OCI-LY7 (cell line): ENCODE results near the gene BMP5. TPM values are rescaled to one million over a fixed set of nuclear protein-coding genes. Genes with fewer than 3 reads are reported as not detected.
"Not testable (repeated sequence)": the region's sequence is repeated elsewhere in the genome, so short reads cannot be mapped to it uniquely, and the experiment has no call there.

Experiments
- BruUV-seq: library from RNA; stranded (reverse); fragments of 400-500 nt; replicated peaks from 2 replicates; lab custom pipeline; 2021; lab: Mats Ljungman, UMichigan
- CTCF ChIA-PET: fragments of 300-600 bp; sonication (Branson Sonifier 250); formaldehyde crosslinking; loops from one replicate; lab custom pipeline; 2022; ENCODE audit warnings: antibody characterized with exemption; ENCODE audit not compliant: unreplicated experiment; lab: Charles Lee
- POLR2A ChIA-PET: fragments of 300-600 bp; sonication (Branson Sonifier 250); formaldehyde crosslinking; loops from one replicate; lab custom pipeline; 2022; ENCODE audit warnings: antibody characterized with exemption; lab: Charles Lee
- DNase-seq: peaks from one replicate; pipeline ENCODE4 v3.0.0-alpha.2; 2015; ENCODE audit warnings: low spot score
- H2AFZ ChIP-seq: fragments of 200-600 bp; sonication (generic), shearing (Covaris generic); 2 replicates; pipeline ENCODE4 v1.6.1; 2014; ENCODE audit warnings: mild to moderate bottlenecking, antibody characterized with exemption, low read length, moderate library complexity
- H3K27ac ChIP-seq: fragments of 200-600 bp; sonication (generic); 2 replicates; pipeline ENCODE4 v1.5.1; 2014; ENCODE audit warnings: mixed run types, low read depth, mild to moderate bottlenecking, moderate library complexity, low read length, inconsistent platforms; ENCODE audit not compliant: poor library complexity, severe bottlenecking
- H3K36me3 ChIP-seq: fragments of 200-600 bp; sonication (generic); 2 replicates; pipeline ENCODE4 v1.6.1; 2014; ENCODE audit warnings: mild to moderate bottlenecking, antibody characterized with exemption, low read length, moderate library complexity, mixed read lengths; ENCODE audit not compliant: insufficient read depth
- H3K4me1 ChIP-seq: fragments of 200-600 bp; sonication (generic); 2 replicates; pipeline ENCODE4 v1.5.1; 2014; ENCODE audit warnings: mild to moderate bottlenecking, low read length; ENCODE audit not compliant: insufficient read depth, poor library complexity, severe bottlenecking
- H3K4me2 ChIP-seq: fragments of 200-600 bp; sonication (generic); 2 replicates; pipeline ENCODE4 v1.6.1; 2014; ENCODE audit warnings: mild to moderate bottlenecking, low read length
- H3K4me3 ChIP-seq: fragments of 200-600 bp; sonication (generic); 2 replicates; pipeline ENCODE4 v1.5.1; 2014; ENCODE audit warnings: mild to moderate bottlenecking, low read depth, low read length; ENCODE audit not compliant: poor library complexity, severe bottlenecking
- H3K79me2 ChIP-seq: fragments of 200-600 bp; sonication (generic); 2 replicates; pipeline ENCODE4 v1.6.1; 2016; ENCODE audit warnings: low read depth, mild to moderate bottlenecking, low read length, moderate library complexity, mixed read lengths; ENCODE audit not compliant: insufficient read depth
- H3K9me2 ChIP-seq: fragments of 200-600 bp; sonication (generic); 2 replicates; pipeline ENCODE4 v1.6.1; 2016; ENCODE audit warnings: mild to moderate bottlenecking, low read length, mixed read lengths; ENCODE audit not compliant: insufficient read depth
- H3K9me3 ChIP-seq: fragments of 200-600 bp; sonication (generic); 2 replicates; pipeline ENCODE4 v1.6.1; 2014; ENCODE audit warnings: mild to moderate bottlenecking, mixed run types, low read length, mixed read lengths
- H4K20me1 ChIP-seq: fragments of 200-600 bp; sonication (generic); 2 replicates; pipeline ENCODE4 v1.6.1; 2014; ENCODE audit warnings: mild to moderate bottlenecking, antibody characterized with exemption, low read length, moderate library complexity, mixed read lengths; ENCODE audit not compliant: insufficient read depth
- EZH2phosphoT487 ChIP-seq: fragments of 200-600 bp; sonication (generic); IDR thresholded peaks from 2 replicates; pipeline ENCODE4 v1.6.1; 2018; ENCODE audit warnings: low read depth, borderline replicate concordance, mild to moderate bottlenecking, mixed run types, antibody characterized with exemption, low read length, moderate library complexity, mixed read lengths
- intact Hi-C: fragments of 100-400 bp; cut with micrococcal nuclease; formaldehyde crosslinking; loops from one replicate; pipeline ENCODE4 v1.10.0; 2022; ENCODE audit not compliant: unreplicated experiment
- total RNA-seq, 2 experiments: library from RNA; depleted of rRNA in 1 of 2; stranded (reverse); fragments of >200 nt in 1 of 2; shearing (Covaris generic) in 1 of 2; gene quantifications; 2 replicates each; pipeline ENCODE4 v1.2.3, GENCODE V29; 2014 to 2022
- TF ChIP-seq, protein P1 (sequence below): fragments of 200-600 bp; sonication (generic); conservative IDR thresholded peaks from 2 replicates; pipeline ENCODE4 v1.5.1; 2014; ENCODE audit warnings: mild to moderate bottlenecking, antibody characterized with exemption, low read length, moderate library complexity, mixed read lengths

The BMP5 gene
- total RNA-seq, 2 experiments from 2014 or later: not detected

DNA sequence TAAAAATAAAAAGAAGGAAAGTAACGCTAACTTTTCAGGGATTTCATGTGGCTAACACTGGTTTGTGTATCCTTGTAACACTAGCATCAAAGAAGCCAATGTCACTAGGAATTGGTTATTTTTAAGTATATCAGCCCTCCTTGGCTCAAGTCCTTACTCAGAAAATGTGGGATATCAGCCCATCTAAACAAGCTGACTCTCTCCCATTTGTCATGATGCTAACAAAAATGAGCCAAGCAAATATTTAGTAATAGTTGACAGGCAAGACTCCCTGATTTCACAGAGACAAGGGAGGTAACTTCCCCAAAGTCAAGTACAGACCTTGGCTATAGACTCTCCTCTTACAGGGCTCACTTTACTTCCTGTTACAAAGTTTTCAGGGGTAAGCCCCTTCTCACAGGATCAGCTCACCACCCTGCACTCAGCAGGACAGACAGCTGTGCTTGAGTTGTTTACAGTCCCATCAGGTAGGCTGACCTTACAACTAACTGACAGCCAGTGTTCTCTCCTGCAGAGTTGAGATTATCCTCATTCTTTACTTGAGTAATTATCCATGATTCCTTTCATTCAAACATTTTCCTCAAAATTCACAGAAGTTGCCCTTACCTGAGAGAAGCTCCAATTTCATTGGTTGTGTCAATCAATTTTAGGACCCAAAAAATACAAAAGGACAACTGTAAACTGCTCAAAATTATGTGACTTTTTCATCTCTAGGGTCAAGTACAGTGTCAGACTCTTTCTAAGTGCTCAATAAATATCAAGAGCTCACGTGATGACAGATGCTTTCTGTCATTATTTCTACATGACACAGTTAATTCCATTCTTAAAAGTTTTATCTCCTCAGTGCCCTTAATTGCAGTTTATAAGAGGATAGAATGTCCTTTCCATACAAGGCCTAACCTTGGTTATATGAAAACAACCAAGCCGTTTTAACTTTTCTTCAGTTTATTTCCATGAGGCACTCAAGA is 38.1 kb upstream of the BMP5 start:
- no peaks in the 10 kb centered on the region for H3K79me2 ChIP-seq
- H3K27ac ChIP-seq: no peak overlapping the region
- CTCF ChIA-PET: no interaction called here
- POLR2A ChIA-PET: interaction anchor here (0.6 kb wide), 1 partner anchor 58 kb away, joined by 3 read pairs; no protein-coding TSS in a partner anchor
- H3K4me1 ChIP-seq: no peaks in the 10 kb centered on the region
- BruUV-seq: no TSS peak
- no peaks in the 10 kb centered on the region for H3K36me3 ChIP-seq
- no peak for DNase-seq
- no peaks in the 10 kb centered on the region for H3K9me3 ChIP-seq
- no peak overlapping the region for H3K4me3 ChIP-seq
- H3K4me2 ChIP-seq: no peak overlapping the region
- intact Hi-C loops: no loop called here
- H2AFZ ChIP-seq: no peak overlapping the region
- TF ChIP-seq EZH2phosphoT487: no peak
- TF ChIP-seq, protein P1, sequence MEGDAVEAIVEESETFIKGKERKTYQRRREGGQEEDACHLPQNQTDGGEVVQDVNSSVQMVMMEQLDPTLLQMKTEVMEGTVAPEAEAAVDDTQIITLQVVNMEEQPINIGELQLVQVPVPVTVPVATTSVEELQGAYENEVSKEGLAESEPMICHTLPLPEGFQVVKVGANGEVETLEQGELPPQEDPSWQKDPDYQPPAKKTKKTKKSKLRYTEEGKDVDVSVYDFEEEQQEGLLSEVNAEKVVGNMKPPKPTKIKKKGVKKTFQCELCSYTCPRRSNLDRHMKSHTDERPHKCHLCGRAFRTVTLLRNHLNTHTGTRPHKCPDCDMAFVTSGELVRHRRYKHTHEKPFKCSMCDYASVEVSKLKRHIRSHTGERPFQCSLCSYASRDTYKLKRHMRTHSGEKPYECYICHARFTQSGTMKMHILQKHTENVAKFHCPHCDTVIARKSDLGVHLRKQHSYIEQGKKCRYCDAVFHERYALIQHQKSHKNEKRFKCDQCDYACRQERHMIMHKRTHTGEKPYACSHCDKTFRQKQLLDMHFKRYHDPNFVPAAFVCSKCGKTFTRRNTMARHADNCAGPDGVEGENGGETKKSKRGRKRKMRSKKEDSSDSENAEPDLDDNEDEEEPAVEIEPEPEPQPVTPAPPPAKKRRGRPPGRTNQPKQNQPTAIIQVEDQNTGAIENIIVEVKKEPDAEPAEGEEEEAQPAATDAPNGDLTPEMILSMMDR: no peak
- no peaks in the 10 kb centered on the region for H3K9me2 ChIP-seq
- no peaks in the 10 kb centered on the region for H4K20me1 ChIP-seq

DNA sequence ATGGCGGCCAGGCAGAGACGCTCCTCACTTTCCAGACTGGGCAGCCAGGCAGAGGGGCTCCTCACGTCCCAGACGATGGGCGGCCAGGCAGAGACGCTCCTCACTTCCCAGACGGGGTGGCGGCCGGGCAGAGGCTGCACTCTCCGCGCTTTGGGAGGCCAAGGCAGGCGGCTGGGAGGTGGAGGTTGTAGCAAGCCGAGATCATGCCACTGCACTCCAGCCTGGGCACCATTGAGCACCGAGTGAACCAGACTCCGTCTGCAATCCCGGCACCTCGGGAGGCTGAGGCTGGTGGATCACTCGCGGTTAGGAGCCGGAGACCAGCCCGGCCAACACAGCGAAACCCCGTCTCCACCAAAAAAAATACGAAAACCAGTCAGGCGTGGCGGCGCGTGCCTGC is 35.1 kb upstream of the BMP5 start:
- H3K79me2 ChIP-seq, intact Hi-C loops, H3K4me1 ChIP-seq, H3K9me3 ChIP-seq, H4K20me1 ChIP-seq, H3K4me2 ChIP-seq, CTCF ChIA-PET, H3K9me2 ChIP-seq, H2AFZ ChIP-seq, H3K27ac ChIP-seq, H3K36me3 ChIP-seq, DNase-seq, BruUV-seq, H3K4me3 ChIP-seq: not testable (repeated sequence)
- POLR2A ChIA-PET: interaction anchor here (0.7 kb wide), 1 partner anchor 222 kb away, joined by 3 read pairs; no protein-coding TSS in a partner anchor

DNA sequence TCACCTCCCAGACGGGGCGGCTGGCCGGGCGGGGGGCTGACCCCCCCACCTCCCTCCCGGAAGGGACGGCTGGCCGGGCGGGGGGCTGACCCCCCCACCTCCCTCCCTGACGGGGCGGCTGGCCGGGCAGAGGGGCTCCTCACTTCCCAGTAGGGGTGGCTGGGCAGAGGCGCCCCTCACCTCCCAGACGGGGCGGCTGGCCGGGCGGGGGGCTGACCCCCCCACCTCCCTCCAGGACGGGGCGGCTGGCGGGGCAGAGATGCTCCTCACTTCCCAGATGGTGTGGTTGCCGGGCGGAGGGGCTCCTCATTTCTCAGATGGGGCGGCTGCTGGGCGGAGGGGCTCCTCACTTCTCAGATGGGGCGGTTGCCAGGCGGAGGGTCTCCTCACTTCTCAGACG is 34.5 kb upstream of the BMP5 start:
- H4K20me1 ChIP-seq, H3K4me1 ChIP-seq, H3K9me2 ChIP-seq, POLR2A ChIA-PET, DNase-seq, H3K9me3 ChIP-seq, H3K79me2 ChIP-seq, H3K36me3 ChIP-seq, BruUV-seq, H3K4me2 ChIP-seq, H3K4me3 ChIP-seq, CTCF ChIA-PET, H3K27ac ChIP-seq, intact Hi-C loops, H2AFZ ChIP-seq: not testable (repeated sequence)
